HepG2 (cell line): Measurements from ENCODE around the gene HK2. TPM values are rescaled to one million over a fixed set of nuclear protein-coding genes. Genes with fewer than 3 reads are reported as not detected.

ENCODE experiments used
- AHR ChIP-seq: IDR thresholded peaks from 2 replicates; pipeline ENCODE4 v1.6.1; 2018; ENCODE audit warnings: missing genetic modification reagents, missing compliant biosample characterization
- CREB1 ChIP-seq, 2 experiments: fragments of 450-650 bp in 1 of 2; IDR thresholded peaks; 2 replicates each; pipeline ENCODE4 v1.6.1; 2016 to 2017; ENCODE audit warnings: control low read depth in 1 of 2, mild to moderate bottlenecking in 1 of 2, missing compliant biosample characterization in 1 of 2, missing genetic modification characterization in 1 of 2
- CSRNP1 ChIP-seq: sonication (generic); formaldehyde crosslinking; IDR thresholded peaks from 2 replicates; pipeline ENCODE4 v1.8.1; 2023; ENCODE audit warnings: mild to moderate bottlenecking, missing genetic modification reagents
- CSRNP2 ChIP-seq: sonication (generic); formaldehyde crosslinking; conservative IDR thresholded peaks from 2 replicates; pipeline ENCODE4 v1.8.0; 2022; ENCODE audit warnings: low read depth, missing genetic modification reagents
- DR1 ChIP-seq: sonication (generic); formaldehyde crosslinking; IDR thresholded peaks from 2 replicates; pipeline ENCODE4 v1.8.0; 2021; ENCODE audit warnings: mild to moderate bottlenecking, missing genetic modification reagents, inconsistent platforms
- E2F5 ChIP-seq: sonication (generic); formaldehyde crosslinking; conservative IDR thresholded peaks from 2 replicates; pipeline ENCODE4 v1.4.0; 2020; ENCODE audit warnings: missing genetic modification reagents
- EED ChIP-seq: sonication (generic); formaldehyde crosslinking; IDR thresholded peaks from 2 replicates; pipeline ENCODE4 v1.5.0; 2020; ENCODE audit warnings: mild to moderate bottlenecking, missing genetic modification reagents
- ELF1 ChIP-seq: sonication (generic); formaldehyde crosslinking; IDR thresholded peaks from 2 replicates; pipeline ENCODE4 v1.4.0; 2020; ENCODE audit warnings: missing genetic modification reagents
- JARID2 ChIP-seq: sonication (generic); formaldehyde crosslinking; IDR thresholded peaks from 2 replicates; pipeline ENCODE4 v1.8.1; 2023; ENCODE audit warnings: missing genetic modification reagents, inconsistent platforms; ENCODE audit not compliant: insufficient replicate concordance
- TBL1XR1 ChIP-seq: fragments of 150-350 bp; IDR thresholded peaks from 2 replicates; pipeline ENCODE4 v1.6.1; 2014; ENCODE audit warnings: borderline replicate concordance, low read length; ENCODE audit not compliant: partially characterized antibody
- ZMYM3 ChIP-seq: sonication (generic); formaldehyde crosslinking; IDR thresholded peaks from 2 replicates; pipeline ENCODE4 v1.5.1; 2020; ENCODE audit warnings: mild to moderate bottlenecking, missing genetic modification reagents
- ZNF292 ChIP-seq: sonication (generic); formaldehyde crosslinking; IDR thresholded peaks from 2 replicates; pipeline ENCODE4 v1.8.1; 2022; ENCODE audit warnings: mild to moderate bottlenecking, low read depth, missing genetic modification reagents, borderline replicate concordance
- ZNF318 ChIP-seq: sonication (generic); formaldehyde crosslinking; IDR thresholded peaks from 2 replicates; pipeline ENCODE4 v1.4.0; 2020; ENCODE audit warnings: mild to moderate bottlenecking, missing genetic modification reagents
- ZNF34 ChIP-seq: sonication (generic); formaldehyde crosslinking; IDR thresholded peaks from 2 replicates; pipeline ENCODE4 v1.4.0; 2020; ENCODE audit warnings: mild to moderate bottlenecking, missing genetic modification reagents, borderline replicate concordance
- polyA plus RNA-seq, 8 experiments: library from polyadenylated mRNA; depleted of rRNA in 3 of 8; stranded (reverse) in 7 of 8; unstranded in 1 of 8; fragments of >200 nt; fragmentation: Illumina TruSeq in 4 of 8; extraction: Trizol in 4 of 8; gene quantifications; 2 replicates each; pipeline versions ENCODE4 v1.2.1 to v1.2.3, GENCODE V29; 2011 to 2016; ENCODE audit warnings: low read depth in 4 of 8, missing spikeins in 1 of 8, mixed read lengths in 1 of 8; ENCODE audit not compliant: insufficient read depth in 1 of 8
- total RNA-seq, 5 experiments: library from RNA; depleted of rRNA; stranded (reverse); fragments of >200 nt; fragmentation: Illumina TruSeq; extraction: Trizol; gene quantifications; 2 replicates each; pipeline ENCODE4 v1.2.3, GENCODE V29; 2016; ENCODE audit warnings: low read depth in 1 of 5

HK2 gene
- total and polyA plus RNA-seq, 2 of the 13 experiments (the other 11 are each of a cell fraction or from before 2014, with no cell fraction given) = 13.2 to 101 TPM

- TF ChIP-seq CSRNP1 (CRISPR knock-in tag) = 0 out of 2 replicates have a peak, but pooled peaks have one; percentile 49
- no peak for TF ChIP-seq TBL1XR1
- TF ChIP-seq ZNF34 (CRISPR knock-in tag) = no peak
- TF ChIP-seq EED = 0 out of 2 replicates have a peak, but pooled peaks have one; percentile 9
- TF ChIP-seq ZNF292 (CRISPR knock-in tag) = no peak
- TF ChIP-seq CSRNP2 (CRISPR knock-in tag) = no peak
- TF ChIP-seq ELF1 (CRISPR knock-in tag) = no peak
- no peak for TF ChIP-seq E2F5 (CRISPR knock-in tag)
- no peak for TF ChIP-seq ZNF318 (CRISPR knock-in tag)
- no peak for TF ChIP-seq JARID2 (CRISPR knock-in tag)
- TF ChIP-seq ZMYM3 (CRISPR knock-in tag) = peak; percentile 40
- TF ChIP-seq CREB1 (IDR thresholded peaks at IDR 0.05) = no peak
- no peak for TF ChIP-seq CREB1 (CRISPR knock-in tag; IDR thresholded peaks at IDR 0.05)
- TF ChIP-seq DR1 (CRISPR knock-in tag) = no peak
- no peak for TF ChIP-seq AHR (CRISPR knock-in tag)
Measured at GRCh38 chr2:74865770-74866674, 32.1 kb downstream of the HK2 start (continued).
